Esophagus squamous epithelium (tissue), 4 donors: Measurements from ENCODE around the gene CLBA1.

Experiments used
- POLR2A ChIP-seq, 4 donors: fragments of 450-650 bp; IDR thresholded peaks; one replicate each; pipeline ENCODE4 v1.6.1; 2017; ENCODE audit warnings: antibody characterized with exemption in 4 of 4, mild to moderate bottlenecking in 4 of 4, moderate library complexity in 3 of 4
- TF ChIP-seq, protein P1 (sequence below), 6 experiments: fragments of 450-650 bp in 4 of 6; fragments of 200-600 bp in 2 of 6; sonication (generic) in 2 of 6; IDR thresholded peaks; one replicate each; pipeline ENCODE4 v1.5.1; 2016 to 2019; ENCODE audit warnings: antibody characterized with exemption in 6 of 6, mild to moderate bottlenecking in 4 of 6, moderate library complexity in 4 of 6

DNA sequence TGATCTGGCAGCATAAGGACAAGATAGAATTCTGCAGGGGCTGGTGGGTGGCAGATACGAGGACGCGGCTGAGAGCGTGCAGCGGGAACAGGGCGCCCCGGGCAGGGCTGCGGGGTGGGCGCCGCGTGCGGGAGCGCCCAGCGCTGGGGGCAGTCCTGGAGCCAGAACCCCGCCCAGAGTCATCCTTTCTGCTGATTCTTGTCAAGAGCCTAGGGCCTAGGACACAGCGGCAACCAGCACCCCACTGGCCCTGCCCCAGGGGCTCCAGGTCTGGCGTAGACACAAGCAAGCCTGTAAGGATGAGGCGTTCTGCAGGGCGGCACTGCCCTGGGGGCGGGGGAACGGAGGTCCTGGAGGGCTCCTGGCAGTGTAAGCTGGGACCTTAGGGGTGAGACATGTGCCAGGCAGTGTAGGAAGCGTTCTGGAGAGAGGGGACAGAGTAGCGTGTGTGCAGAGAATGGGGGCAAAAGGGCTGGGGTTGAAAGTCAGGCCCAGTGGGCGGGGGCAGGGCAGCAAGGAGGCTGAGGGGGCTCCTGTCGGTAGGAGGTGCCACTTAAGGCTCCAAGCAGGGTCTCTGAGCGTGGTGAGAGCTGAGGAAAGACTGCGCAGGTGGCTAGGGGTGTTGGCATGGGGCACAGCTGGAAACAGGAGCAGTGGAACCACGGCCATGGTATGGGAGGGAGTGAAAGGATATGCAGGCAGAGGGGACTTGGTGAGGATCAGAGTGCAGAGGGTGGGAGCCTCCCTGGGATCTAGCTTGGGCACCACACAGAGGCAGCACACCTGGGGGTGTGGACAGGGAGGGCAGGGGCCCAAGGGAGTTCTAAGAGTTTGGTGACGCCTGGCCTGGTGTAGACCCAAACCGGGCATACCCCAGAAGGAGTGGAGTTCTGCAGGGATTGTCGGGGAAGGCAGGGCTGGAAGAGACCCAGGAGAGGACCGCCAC is 6.6 kb upstream of the CLBA1 start:
- TF ChIP-seq POLR2A (IDR thresholded peaks at IDR 0.05): no peak
- TF ChIP-seq, protein P1, sequence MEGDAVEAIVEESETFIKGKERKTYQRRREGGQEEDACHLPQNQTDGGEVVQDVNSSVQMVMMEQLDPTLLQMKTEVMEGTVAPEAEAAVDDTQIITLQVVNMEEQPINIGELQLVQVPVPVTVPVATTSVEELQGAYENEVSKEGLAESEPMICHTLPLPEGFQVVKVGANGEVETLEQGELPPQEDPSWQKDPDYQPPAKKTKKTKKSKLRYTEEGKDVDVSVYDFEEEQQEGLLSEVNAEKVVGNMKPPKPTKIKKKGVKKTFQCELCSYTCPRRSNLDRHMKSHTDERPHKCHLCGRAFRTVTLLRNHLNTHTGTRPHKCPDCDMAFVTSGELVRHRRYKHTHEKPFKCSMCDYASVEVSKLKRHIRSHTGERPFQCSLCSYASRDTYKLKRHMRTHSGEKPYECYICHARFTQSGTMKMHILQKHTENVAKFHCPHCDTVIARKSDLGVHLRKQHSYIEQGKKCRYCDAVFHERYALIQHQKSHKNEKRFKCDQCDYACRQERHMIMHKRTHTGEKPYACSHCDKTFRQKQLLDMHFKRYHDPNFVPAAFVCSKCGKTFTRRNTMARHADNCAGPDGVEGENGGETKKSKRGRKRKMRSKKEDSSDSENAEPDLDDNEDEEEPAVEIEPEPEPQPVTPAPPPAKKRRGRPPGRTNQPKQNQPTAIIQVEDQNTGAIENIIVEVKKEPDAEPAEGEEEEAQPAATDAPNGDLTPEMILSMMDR (IDR thresholded peaks at IDR 0.05): no peak
